ENCODE measurements around the gene MTCL3.

MTCL3 gene

DNA sequence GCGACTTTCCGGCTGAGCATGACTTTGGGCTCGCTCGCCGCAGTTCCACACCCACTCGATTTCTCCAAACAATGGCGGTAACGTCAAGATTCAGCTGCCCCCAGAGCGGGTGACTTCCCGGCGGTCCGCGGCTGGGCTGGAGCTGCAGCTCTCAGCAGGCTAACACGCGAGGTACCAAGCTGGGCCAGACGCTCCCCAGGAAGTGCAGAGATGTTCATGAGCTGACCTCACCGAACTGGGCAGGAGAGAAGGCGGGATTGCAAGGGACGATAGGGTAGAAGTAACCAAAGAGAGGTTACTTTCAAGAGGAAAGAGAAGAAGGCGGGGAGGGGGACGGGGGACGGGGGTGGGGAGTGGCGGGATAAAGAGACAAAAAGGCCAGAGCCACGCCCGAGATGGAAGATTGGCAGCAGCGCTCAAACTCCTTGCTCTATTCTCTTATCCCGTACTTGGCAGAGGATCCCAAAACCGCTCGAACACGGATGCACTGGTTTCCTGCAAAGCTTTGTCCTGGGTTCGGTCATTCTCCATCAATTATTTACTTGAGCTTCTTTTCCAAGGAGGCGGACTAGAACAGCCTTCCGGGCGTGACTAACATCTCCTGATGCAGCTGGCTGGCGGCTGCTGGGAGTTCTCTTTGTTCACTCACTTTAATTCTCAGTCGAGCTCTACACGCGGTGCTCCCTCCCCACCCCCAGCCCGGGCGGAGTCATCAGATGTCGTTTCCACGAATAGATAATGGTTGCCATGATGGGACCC is at the start of gene MTCL3:
Gene MTCL3, minus strand, starts transcription at position 626 of the 759 bp plus-strand sequence.
- peak; percentile 79 for DNase-seq

DNA sequence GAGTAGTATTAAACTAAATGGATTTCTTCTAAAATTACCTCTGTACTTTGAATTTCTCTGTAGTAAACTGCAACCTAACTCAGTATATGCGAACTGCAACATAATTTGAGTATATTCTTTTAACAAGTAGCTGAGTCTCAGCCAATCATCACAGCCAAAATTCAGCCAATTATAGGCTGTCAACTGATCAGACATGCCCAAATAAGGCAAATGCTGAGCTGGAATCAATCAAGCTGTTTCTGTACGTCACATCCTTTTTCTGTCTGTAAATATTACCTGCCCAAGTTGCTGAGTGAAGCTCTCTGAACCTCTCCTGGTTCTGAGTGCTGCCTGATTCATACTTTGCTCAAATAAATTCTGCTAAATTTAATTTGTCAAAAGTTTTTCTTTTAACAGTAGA is 48.3 kb upstream of the MTCL3 start:
- no peak for DNase-seq

DNA sequence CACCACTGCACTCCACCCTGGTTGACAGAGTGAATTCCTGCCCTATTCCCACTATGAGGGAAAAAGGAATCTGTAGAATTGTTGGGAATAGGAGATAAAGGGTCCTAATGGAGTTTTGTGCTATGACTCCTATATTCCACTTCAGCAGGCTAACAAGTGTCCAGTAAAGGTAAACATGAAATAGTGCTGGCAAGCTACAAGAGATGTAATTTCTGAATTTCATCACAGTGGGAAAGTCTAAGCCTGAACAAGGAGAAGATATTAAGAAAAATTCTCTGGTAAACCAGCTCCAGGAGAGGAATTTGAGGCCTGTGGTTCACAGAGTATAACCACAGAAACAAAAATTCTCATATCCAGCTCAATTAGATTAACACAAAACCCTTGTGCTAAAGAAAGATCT is 47.5 kb upstream of the MTCL3 start:
- DNase-seq, result no peak

DNA sequence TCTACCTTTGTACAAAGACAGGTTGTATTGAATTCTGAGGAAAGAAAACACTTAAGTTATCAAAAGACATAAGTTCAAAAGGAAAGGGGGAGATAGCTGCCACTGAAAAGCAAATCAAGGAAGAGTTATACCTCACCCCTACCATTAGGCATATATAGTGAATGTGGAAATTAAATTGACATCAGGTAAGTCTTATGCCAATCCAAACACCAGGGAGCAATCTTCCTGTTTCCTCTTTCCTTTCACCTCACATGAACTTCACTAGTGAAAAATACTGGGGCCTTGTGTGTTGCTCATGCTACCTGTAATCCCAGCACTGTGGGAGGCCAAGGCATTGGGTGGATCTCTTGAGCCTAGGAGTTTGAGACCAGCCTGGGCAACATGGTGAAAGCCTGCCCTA is 47.0 kb upstream of the MTCL3 start:
- no peak for DNase-seq

DNA sequence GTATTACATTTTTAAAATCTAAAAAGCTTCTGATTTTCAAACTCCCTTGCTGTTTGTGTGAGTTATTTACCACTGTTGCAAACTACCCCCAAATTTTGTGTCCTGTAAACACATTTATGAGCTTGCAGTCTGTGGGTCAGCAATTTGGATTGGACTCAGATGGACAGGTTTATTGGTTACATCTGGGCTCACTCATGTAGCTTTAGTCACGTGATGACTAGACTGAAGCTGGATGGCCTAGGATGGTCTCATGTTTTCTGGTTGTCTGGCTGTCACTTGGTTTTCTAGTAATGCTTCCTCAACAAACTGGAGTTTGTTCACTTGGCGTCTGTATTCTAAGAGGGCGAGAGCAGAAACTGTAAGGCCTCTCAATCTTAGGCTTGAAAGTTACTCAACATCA is 45.6 kb upstream of the MTCL3 start:
- no peak for DNase-seq

DNA sequence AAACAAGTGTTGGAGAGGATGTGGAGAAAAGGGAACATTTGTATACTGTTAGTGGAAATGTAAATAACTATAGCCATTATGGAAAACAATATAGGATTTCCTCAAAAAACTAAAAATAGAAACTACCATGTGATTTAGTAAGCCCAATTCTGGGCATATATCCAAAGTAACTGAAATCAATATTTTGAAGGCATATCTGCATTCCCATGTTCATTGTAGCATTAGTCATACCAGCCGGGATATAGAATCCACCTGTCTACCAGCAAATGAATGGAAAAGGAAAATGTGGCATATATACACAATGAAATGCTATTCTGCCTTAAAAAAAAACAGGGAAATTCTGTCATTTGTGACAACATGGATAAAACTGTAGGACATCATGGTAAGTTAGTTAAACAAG is 42.5 kb upstream of the MTCL3 start:
- DNase-seq, result no peak

DNA sequence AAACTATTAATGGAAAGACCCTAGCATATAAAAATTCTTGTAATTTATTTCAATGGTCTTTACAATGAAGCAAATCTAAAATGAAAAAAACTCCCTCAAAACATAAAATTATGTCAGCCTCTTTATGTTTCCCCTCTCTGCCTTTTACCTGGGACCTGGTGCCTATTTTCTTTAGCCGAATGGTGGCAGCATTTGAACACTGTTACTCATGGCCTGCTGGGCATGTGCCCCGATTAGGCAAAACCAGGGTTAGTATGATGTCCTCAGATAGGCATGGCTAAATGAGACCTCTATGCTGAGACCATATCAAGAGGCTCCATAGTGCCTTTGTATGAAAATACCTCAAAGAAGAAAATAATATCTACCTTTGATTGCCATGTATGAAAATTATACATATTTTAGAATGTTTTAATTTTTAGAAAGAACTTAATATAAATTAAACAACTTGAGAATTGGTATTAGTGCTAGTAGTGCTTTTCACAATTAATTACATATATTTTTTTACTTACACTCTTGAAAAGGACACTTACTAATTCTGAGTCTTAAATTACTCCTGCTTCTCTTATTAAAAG is 35.4 kb upstream of the MTCL3 start:
- DNase-seq, result no peak

DNA sequence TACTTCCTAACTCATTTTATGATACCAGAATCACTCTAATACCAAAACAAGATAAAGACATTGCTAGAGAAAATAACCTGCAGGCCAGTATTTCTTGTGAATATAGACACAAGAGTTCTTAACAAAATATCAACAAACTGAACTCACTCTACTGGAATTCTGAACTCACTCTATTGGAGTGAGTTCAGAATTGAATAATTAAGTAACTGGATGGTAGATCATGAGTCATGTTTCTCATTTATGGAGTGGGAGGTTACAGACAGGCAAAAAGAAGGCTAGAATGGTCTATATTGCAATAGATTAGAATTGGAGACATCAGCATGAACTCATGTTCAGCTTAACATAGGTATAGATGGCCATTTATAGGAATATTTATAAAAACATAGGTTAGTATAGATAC is 31.3 kb upstream of the MTCL3 start:
- DNase-seq, result no peak

DNA sequence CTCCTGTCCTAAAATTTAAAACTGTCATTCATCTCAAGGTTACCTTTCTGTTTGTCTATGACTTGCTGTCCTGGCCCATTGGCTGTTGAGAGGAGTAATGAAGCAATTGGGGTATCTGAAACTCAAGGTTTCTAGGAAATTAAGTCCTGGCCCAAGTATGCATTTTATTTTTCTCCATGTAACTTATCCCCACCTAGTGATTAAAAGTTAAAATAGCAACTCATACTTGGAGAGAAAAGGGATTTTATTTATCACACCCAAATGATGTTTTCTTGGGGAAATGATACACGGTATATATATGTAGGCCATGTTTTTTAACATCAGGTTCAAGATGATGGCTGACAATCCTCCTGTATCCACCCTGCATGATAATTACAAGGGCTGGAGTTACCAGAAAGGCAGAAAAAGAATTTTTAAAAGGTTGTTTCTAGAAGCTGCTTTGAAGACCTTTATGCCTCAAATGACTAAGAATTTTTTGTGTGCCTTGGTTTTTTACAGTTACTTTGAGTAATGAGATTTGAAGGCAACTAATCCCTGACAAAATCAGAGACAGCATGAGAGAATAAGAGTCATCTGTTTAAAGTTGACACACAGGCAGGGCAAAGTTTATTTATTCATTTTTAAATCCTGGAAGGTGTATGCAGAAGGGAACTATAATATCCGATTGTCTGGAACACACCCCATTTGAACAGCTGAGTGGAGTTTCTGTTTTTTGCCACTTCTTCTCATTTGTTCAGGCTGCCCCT is 28.9 kb upstream of the MTCL3 start:
- no peak for DNase-seq

DNA sequence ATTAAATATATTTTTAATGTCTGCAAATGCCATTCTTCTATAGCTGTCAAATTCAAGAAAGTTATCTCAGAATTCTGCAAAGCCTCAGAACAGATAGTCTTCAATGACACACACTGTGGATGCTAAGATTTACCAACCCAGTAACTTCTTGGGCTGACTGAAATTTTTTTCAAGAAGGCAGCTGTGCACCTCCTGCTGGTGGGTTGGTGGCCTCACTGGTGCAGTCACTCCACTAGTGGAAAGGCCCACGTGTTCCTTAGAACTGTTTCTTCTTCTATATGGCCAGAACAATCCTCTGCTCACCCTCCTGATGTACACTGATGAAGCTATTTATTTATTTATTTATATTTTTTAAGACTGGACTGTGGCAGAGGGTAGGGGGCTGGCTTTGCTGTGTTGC is 28.1 kb upstream of the MTCL3 start:
- peak; percentile 30 for DNase-seq

DNA sequence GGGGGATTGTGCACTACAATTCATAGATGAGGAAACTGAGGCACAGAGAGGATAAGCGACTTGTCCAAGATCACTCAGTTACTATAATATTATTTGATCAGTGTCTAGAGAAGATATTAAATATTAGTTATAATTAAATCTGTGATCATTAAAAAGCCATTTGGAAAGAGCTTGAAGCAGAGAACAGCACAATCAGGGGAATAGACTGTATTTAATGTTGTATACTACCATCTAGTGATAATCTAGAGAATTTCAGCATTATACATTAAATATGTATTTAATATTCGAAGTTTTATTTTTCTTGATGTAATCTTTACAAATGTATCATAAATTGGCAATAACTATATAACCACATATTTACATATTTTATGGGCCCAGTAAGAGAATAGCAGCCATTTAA is 20.1 kb upstream of the MTCL3 start:
- DNase-seq, result no peak

DNA sequence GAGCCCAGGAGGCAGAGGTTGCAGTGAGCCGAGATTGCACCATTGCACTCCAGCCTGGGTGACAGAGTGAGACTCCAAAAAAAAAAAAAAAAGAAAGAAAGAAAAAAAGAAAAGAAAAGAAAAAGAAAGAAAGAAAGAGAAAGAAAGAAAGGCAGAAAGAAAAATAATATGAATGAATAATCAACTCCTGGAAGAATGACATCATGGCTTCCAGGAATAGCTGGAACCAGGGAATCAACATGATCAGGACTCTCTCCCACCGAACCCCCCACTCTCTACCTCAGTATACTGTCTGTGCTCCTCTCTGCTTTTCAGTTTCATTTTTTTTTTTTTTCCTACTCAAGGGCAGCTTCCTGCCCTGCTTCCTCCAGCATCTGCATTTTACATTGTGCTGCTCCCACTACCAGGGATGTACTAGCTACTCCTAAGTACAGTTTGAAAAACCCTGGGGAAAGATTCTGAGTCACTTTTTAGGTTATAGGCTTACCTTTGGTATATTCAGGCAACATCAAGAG is 19.7 kb upstream of the MTCL3 start:
- DNase-seq, result no peak

DNA sequence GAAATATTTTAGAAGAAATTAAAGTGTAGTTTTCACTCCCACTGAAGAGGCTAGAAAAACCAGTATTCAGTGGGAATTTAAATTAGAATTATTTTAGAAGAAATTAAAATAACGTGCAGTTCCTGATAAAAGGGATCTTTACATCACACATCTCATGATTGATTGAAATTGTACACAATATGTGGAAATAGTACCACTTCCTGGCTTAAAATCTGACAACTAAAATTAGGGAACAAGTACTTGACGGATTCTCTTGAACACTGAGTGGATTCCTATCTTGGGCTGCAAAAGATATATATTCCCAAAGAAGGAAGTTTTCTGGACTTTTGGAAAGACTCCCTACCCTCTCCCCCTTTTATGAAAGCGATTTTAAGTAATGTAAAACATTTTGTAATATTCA is 14.6 kb upstream of the MTCL3 start:
- no peak for DNase-seq

DNA sequence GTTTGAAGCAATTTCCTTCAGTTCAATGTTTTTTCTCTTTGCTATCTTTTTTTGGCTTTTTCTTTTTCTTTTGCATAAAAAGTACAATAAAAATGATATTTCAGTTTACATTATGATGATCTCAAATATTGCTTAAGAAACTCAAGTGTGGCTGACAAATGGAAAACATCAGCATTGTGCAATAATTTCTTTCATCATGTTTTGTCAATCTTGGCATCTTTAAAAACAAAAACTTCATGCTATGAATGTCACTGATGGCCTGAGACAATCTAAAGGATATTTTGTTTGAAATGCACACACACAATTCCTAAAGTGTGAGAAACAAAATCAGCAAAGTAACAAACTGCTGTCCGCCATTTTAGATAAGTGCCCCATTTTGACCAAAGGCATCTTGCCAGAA is 13.9 kb upstream of the MTCL3 start:
- DNase-seq, result no peak

DNA sequence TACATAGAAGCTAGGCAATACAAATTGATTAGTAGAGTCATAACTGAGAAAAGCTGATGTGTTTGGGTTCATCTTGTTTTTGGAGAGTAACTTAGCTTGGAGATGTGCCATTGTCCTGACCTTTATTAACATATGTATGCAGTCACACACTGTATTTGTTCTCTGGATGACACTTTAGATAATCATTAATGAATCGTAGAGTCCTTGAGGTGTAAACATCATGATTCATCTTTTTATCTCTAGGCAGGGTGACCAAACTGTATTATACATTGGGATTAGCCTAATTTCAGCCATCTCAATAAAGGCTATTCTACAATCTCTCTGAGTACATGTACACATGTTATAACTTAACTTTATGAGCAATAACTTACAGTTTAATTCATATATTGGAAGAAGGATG is 3.6 kb upstream of the MTCL3 start:
- no peak for DNase-seq

DNA sequence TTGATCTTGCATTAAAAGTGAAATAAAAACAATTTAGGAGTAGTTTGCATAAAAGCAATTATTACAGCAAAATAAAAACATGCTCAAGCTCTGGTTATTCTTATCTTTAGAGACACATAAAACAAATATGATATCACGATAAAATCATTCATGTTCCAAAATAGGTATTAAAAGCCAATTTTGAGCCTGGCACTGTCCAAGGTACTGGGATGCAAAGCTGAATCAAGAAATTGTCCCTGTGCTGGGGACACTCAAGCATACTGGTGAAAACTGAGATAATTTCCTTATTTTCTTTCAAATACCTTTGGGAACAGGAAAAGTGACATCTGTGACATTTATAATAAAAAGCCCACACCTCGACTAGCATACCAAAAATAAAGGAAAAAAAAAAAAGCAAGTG is 931 bp upstream of the MTCL3 start:
- no peak for DNase-seq

DNA sequence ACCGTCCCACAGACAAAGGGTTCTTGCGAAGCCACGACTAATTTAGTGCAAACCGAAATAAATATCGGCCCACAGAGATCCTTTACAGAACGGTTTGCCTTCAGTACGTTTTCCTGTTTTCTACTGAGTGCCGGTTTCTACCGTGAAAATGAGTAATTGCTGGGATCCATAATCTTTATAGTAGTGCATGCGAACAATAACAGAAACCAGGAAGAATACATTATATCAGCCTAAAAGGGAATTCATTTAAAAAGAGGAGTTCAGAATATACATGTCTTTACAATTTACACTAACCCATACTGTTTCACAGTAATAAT is 292 bp upstream of the MTCL3 start:
- no peak for DNase-seq

DNA sequence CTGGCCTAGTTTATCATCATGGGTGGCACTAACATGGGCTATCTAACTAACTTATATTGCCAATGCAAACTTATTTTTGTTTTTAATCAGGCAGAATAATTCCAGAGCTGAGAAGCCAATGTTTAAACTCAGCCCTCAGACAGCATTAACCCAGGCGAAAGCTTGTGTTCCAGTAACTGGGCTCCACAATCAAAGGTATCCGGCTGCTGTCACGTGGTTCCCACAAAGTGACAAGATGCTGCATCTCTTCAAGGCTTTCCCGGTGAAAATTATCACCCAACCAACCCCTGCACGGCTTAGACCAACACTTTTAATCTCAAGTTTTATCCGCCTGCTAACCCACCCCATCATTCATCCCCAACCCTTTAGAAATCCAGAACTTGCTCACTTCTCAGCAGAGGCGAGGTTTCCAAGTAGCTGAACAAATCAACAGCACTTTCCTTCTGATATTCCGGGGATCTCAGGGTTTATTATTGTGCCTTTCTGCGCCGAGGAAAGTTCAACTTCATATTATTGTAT is 885 bp downstream of the MTCL3 start:
- no peak for DNase-seq

DNA sequence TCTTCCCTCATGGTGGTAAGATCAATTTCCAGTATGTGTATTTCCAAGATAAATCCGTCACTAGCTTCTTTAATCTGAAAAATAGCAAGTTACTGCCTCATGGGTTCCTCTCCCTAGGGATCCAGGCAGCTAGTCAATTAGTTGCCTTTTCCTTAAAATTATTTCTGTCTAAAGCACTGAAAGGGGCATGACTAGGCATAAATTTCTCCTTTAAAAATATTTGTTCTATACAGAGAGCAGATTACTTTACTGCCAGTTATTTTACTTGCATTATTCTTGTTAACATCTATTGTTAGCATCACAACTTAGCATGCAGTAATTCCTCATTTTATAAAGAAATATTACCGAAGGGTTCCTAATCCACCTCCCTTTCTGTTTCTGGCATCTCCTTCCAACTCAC is 1.4 kb downstream of the MTCL3 start:
- DNase-seq, result no peak

DNA sequence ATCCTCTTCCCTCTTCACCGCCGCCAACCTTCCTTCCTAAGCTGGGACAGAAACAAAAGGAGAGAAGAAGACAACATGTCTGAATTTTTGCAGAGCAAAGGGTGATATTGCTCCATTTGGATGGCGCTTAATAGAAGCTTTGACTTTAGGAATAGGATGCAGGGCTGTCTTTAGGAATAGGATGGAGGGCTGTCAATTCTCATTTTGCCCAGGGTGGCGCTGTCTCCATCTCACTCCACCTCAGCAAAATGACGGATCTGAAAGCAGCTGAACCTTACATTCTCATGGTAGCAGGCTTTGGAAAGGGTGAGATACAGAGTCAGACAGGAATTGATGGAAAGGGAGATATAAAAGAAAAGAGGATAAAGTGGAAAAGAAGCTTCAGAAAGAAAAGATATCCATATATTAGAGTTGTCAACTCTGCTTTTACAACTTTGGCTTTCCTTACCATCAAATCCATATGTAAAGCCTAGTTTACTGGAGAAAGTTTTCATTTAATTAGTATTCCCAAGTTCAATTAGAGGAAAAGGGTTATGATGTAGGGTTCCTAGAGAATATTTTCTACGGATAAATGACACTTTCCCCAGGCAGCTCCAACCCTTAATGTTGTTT is 2.4 kb downstream of the MTCL3 start:
- DNase-seq, result peak; percentile 74

DNA sequence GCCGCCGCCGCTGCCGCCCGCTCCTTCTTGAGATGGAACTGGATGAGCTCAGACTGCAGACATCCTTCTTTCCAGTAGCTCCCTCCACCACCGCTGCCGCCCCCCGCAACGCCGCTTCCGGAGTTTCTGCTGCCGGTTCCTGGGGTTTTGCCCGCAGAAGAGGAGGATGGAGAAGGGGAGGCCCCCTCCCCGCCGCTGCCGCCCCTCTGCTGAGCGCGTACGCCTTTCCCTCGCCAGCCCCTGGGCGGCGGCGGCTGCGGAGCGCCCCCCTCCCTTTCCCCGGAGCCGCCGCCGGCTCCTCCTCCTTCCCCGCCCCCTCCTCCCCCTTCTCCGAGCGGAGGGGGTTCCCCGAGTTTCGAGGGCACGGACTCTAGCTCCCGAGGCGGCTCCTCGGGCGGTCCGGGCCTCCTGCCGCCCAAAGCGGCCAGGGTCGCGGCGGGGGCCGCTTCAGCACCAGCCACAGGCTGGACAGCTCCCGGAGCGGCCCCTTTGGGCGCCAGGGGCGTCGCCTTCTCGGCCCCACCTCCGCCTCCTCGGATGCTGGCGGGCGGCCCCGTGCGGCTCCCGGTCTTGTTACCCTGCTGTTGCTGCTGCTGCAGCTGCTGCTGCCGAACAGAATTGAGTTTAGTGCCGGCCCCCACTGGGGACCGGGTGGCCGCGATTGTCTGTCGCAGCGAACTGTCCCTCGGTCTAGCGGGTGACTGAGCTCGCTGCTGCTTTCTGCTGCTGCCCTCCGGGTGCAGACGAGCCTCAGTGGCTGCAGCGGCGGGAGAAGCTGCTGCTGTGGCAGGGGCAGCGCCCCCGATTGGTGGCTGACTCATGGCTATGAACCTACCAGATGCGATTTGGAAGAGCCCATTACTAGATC is 3.1 kb downstream of the MTCL3 start:
- peak; percentile 76 for DNase-seq

DNA sequence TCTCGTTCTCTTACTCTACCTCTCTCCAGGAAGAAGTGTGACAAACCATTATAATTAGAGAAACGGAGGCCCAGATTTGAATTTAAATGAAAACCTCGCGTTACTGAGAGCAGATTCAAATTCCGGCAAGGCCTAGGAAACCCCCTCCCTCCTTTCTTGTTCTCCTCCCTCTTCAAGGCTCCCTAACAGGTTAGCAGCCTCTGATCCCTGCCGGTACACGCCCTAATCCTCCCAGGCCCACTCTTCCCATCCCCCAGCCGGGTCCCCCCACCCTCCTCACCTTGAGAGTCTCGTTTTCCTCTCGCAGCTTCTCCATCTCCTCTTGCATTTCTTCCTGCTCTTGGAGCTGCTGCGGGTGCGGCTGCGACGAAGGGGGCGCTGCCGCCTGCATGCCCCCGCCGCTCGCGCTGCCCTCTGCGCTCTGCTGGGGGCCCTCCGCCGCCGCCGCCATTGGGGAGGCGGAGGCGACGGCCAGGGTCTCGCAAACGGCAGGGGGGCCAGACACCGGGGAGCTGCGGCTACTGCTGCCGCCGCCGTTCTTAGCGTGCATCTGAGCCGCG is 3.8 kb downstream of the MTCL3 start:
- DNase-seq, result no peak
